Lower leg skin (tissue), 4 donors: ENCODE data around the gene RANBP3. TPM values are rescaled to one million over a fixed set of nuclear protein-coding genes. Genes with fewer than 3 reads are reported as not detected.
"Not testable (repeated sequence)": the region's sequence is repeated elsewhere in the genome, so short reads cannot be mapped to it uniquely, and the experiment has no call there.

ENCODE experiments used
- DNase-seq, 2 donors: peaks; one replicate each; pipeline ENCODE4 v3.0.0-alpha.2; 2019; ENCODE audit warnings: low spot score in 2 of 2
- H3K4me3 ChIP-seq: fragments of 200-600 bp; sonication (generic); 2 replicates; pipeline ENCODE4 v1.5.1; 2017; ENCODE audit warnings: mild to moderate bottlenecking, low read depth; ENCODE audit not compliant: poor library complexity, severe bottlenecking
- CTCF ChIP-seq, 3 donors: fragments of 450-650 bp; IDR thresholded peaks; one replicate each; pipeline ENCODE4 v1.5.1; 2016; ENCODE audit warnings: antibody characterized with exemption in 3 of 3, mild to moderate bottlenecking in 3 of 3, moderate library complexity in 2 of 3
- POLR2A ChIP-seq, 2 donors: fragments of 450-650 bp; IDR thresholded peaks; one replicate each; pipeline ENCODE4 v1.6.1; 2016 to 2017; ENCODE audit warnings: antibody characterized with exemption in 2 of 2, mild to moderate bottlenecking in 1 of 2, moderate library complexity in 1 of 2
- WGBS, 2 donors: methylation state at CpG; one replicate each; pipeline ENCODE4 v1.1.5; 2018; 5-methylcytosine and 5-hydroxymethylcytosine counted together
- intact Hi-C: fragments of 100-400 bp; cut with DNase I; formaldehyde crosslinking; loops from one replicate; pipeline ENCODE4 v1.15.0; 2023; ENCODE audit warnings: low total_unique reads
- total RNA-seq, 4 donors: library from RNA; depleted of rRNA; stranded (reverse); fragments of >200 nt; gene quantifications; one replicate each; pipeline ENCODE4 v1.1.0, GENCODE V29; 2016

The RANBP3 gene
- total RNA-seq, 4 donors from 2014 or later = 57.2 to 116 (median 72.0) TPM

- WGBS, 2 donors = 72% methylated on average over 19 of the region's 19 CpGs
- no peak overlapping the region for H3K4me3 ChIP-seq
- intact Hi-C loops = no loop called here
- no peak for DNase-seq
- no peak for TF ChIP-seq CTCF (IDR thresholded peaks at IDR 0.05)
- TF ChIP-seq POLR2A (IDR thresholded peaks at IDR 0.05) = no peak
Measured at GRCh38 chr19:5881543-5882299, 96.2 kb downstream of the RANBP3 start.

GRCh38 chr19:5880604-5881078, 97.3 kb downstream of the RANBP3 start:
- intact Hi-C loops = no loop called here
- WGBS, 2 donors = 16 to 24% methylated on average over 15 of the region's 15 CpGs
- H3K4me3 ChIP-seq = no peak overlapping the region
- TF ChIP-seq CTCF (IDR thresholded peaks at IDR 0.05) = no peak
- no peak for TF ChIP-seq POLR2A (IDR thresholded peaks at IDR 0.05)
- no peak for DNase-seq

- WGBS, 2 donors = 34 to 51% methylated on average over 6 of the region's 6 CpGs
- intact Hi-C loops = no loop called here
Measured at GRCh38 chr19:5880196-5880595, 97.7 kb downstream of the RANBP3 start.

GRCh38 chr19:5877882-5878281, 100.1 kb downstream of the RANBP3 start:
- TF ChIP-seq CTCF (IDR thresholded peaks at IDR 0.05) = no peak
- TF ChIP-seq POLR2A (IDR thresholded peaks at IDR 0.05) = no peak
- no peak overlapping the region for H3K4me3 ChIP-seq
- no peak for DNase-seq
- WGBS, 2 donors = 81 to 83% methylated on average over 6 to 9 of the region's 9 CpGs
- intact Hi-C loops = no loop called here

More at GRCh38 chr19:5880196-5880595, 97.7 kb downstream of the RANBP3 start:
- TF ChIP-seq CTCF (IDR thresholded peaks at IDR 0.05) (no peak), POLR2A (IDR thresholded peaks at IDR 0.05) (no peak)
- no peak for DNase-seq
- H3K4me3 ChIP-seq = no peak overlapping the region

- no peak overlapping the region for H3K4me3 ChIP-seq
- no peak for TF ChIP-seq CTCF (IDR thresholded peaks at IDR 0.05)
- TF ChIP-seq POLR2A (IDR thresholded peaks at IDR 0.05) = no peak
- WGBS, 2 donors = 88 to 91% methylated on average over 6 to 8 of the region's 8 CpGs
- DNase-seq = no peak
- intact Hi-C loops = no loop called here
Measured at GRCh38 chr19:5877427-5877826, 100.5 kb downstream of the RANBP3 start.

GRCh38 chr19:5874496-5874895, 103.4 kb downstream of the RANBP3 start:
- DNase-seq, H3K4me3 ChIP-seq, intact Hi-C loops: not testable (repeated sequence)
- 70 to 82% methylated on average over 7 of the region's 7 CpGs for WGBS, 2 donors
